Measurements from ENCODE around the gene KANK2. TPM values are rescaled to one million over a fixed set of nuclear protein-coding genes. Genes with fewer than 3 reads are reported as not detected.

KANK2 gene
- polyA plus RNA-seq, 1 of the 3 experiments (the other 2 are of a cell fraction), result 92.4 TPM

DNA sequence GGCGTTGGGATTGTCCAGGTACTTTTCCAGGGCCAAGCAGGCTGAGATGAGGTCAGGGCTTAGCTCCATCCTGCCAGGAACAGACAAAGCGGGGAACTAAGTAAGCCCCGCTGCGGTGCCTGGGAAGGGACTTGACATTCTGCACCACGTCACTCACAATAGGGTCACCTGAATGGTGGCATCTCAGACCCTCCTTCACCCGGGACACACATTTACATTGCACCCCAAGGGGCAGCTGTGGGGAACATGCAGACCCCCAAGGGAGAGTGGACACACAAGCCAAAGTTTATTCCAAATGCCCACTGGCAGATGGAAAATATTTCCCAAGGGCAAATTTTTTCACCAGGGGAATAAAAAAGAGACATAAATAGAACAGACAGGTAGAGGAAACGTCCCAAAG lies 21.4 kb downstream of the KANK2 start (continued):
- TF ChIP-seq REST (IDR thresholded peaks at IDR 0.05; ENCODE audit: low read depth, low read length) (no peak), NFIC (IDR thresholded peaks at IDR 0.05; ENCODE audit: borderline replicate concordance) (no peak), RFX5 (IDR thresholded peaks at IDR 0.05; ENCODE audit: low read length) (no peak), YY1 (IDR thresholded peaks at IDR 0.05; ENCODE audit: low read depth) (no peak), EP300 (IDR thresholded peaks at IDR 0.05; ENCODE audit: borderline replicate concordance in 1 of 2, low read depth in 1 of 2, low read length in 1 of 2) (no peak), CTCF (IDR thresholded peaks at IDR 0.05) (no peak), TAF1 (IDR thresholded peaks at IDR 0.05; ENCODE audit: borderline replicate concordance, low read depth, low read length) (no peak)

DNA sequence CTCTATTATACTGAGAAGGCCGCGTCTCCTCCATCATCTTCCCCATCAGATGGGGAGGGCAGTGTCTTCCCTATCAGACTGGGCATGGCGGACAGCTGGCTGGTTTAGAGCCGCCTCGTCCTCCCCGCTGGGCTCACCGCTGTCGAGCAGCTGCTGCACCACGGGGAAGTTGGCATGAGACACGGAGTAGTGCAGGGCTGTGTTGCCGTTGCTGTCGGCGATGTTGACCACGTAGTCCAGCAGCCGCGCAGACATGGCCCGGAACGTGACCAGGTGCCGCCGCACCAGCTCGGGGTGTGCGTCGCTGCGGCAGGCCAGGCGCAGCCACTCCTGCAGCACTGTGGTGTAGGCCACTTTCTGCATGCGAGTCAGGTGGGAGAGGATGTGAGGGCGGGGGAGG lies 23.0 kb downstream of the KANK2 start:
- H3K9ac ChIP-seq, result no peak overlapping the region
- no peak overlapping the region for H2AFZ ChIP-seq (ENCODE audit: low read depth)
- no peaks in the 10 kb centered on the region for H4K20me1 ChIP-seq (ENCODE audit: insufficient read depth)
- peaks cover 0 to 2% of the 10 kb centered on the region in 2 experiments; a peak in 1 of 4 replicates for H3K4me1 ChIP-seq (ENCODE audit: control insufficient read depth in 1 of 2, insufficient read depth in 2 of 2, low read depth in 1 of 2, low read length in 1 of 2)
- WGBS (ENCODE audit: low lambda C conversion rate), result 98% methylated on average over 14 of the region's 27 CpGs
- H3K4me2 ChIP-seq, result no peak overlapping the region
- no peaks in the 10 kb centered on the region for H3K27me3 ChIP-seq (ENCODE audit: insufficient read depth)
- ChIA-PET POLR2A (no interaction called here), CTCF (no interaction called here)
- DNase-seq, result no peak
- H3K36me3 ChIP-seq (replicated peaks in 1 of 2; ENCODE audit: control insufficient read depth in 1 of 2, insufficient read depth in 2 of 2, low read length in 1 of 2), result peaks cover 49 to 62% of the 10 kb centered on the region in 2 experiments
- H3K27ac ChIP-seq (ENCODE audit: low read depth in 2 of 2, low read length in 1 of 2), result no peak overlapping the region
- peaks cover 12% of the 10 kb centered on the region for H3F3A ChIP-seq (replicated peaks; ENCODE audit: insufficient read depth)
- no peaks in the 10 kb centered on the region for H3K9me3 ChIP-seq
- H3K79me2 ChIP-seq (ENCODE audit: insufficient read depth), result peaks cover 7% of the 10 kb centered on the region; the same call in 1 of the 2 replicates
- no peak overlapping the region for H3K4me3 ChIP-seq (ENCODE audit: low read depth in 2 of 2, low read length in 1 of 2)
- H3K9me2 ChIP-seq, result no peaks in the 10 kb centered on the region
- TF ChIP-seq RAD21 (IDR thresholded peaks at IDR 0.05; ENCODE audit: low read length) (no peak), TEAD4 (IDR thresholded peaks at IDR 0.05; ENCODE audit: borderline replicate concordance, insufficient read depth) (no peak), MXI1 (IDR thresholded peaks at IDR 0.05; ENCODE audit: low read depth, low read length) (no peak), NRF1 (IDR thresholded peaks at IDR 0.05; ENCODE audit: low read depth, low read length) (no peak), GATA2 (CRISPR knock-in tag; IDR thresholded peaks at IDR 0.05) (no peak), GABPA (IDR thresholded peaks at IDR 0.05; ENCODE audit: low read depth) (no peak), EP300 (IDR thresholded peaks at IDR 0.05; ENCODE audit: borderline replicate concordance in 1 of 2, low read depth in 1 of 2, low read length in 1 of 2) (no peak), USF2 (IDR thresholded peaks at IDR 0.05; ENCODE audit: borderline replicate concordance, low read depth, low read length) (no peak), SIN3A (IDR thresholded peaks at IDR 0.05; ENCODE audit: borderline replicate concordance, low read depth, low read length) (no peak), RXRA (IDR thresholded peaks at IDR 0.05; ENCODE audit: borderline replicate concordance, low read depth) (no peak), FOXJ3 (CRISPR knock-in tag; IDR thresholded peaks at IDR 0.05) (no peak), JUND (IDR thresholded peaks at IDR 0.05) (no peak), CHD2 (IDR thresholded peaks at IDR 0.05; ENCODE audit: low read length, partially characterized antibody) (no peak), RFX5 (IDR thresholded peaks at IDR 0.05; ENCODE audit: low read length) (no peak), ELF1 (IDR thresholded peaks at IDR 0.05) (no peak), REST (IDR thresholded peaks at IDR 0.05; ENCODE audit: low read depth, low read length) (no peak)
- TF ChIP-seq, protein P1, sequence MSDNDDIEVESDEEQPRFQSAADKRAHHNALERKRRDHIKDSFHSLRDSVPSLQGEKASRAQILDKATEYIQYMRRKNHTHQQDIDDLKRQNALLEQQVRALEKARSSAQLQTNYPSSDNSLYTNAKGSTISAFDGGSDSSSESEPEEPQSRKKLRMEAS (IDR thresholded peaks at IDR 0.05; ENCODE audit: low read depth), result no peak

All from SK-N-SH (cell line).